ENCODE data around the gene MAD1L1. TPM values are rescaled to one million over a fixed set of nuclear protein-coding genes. Genes with fewer than 3 reads are reported as not detected.

The MAD1L1 gene
- total and polyA plus RNA-seq, 11 donors, result 11.1 to 29.7 (median 20.9) TPM

DNA sequence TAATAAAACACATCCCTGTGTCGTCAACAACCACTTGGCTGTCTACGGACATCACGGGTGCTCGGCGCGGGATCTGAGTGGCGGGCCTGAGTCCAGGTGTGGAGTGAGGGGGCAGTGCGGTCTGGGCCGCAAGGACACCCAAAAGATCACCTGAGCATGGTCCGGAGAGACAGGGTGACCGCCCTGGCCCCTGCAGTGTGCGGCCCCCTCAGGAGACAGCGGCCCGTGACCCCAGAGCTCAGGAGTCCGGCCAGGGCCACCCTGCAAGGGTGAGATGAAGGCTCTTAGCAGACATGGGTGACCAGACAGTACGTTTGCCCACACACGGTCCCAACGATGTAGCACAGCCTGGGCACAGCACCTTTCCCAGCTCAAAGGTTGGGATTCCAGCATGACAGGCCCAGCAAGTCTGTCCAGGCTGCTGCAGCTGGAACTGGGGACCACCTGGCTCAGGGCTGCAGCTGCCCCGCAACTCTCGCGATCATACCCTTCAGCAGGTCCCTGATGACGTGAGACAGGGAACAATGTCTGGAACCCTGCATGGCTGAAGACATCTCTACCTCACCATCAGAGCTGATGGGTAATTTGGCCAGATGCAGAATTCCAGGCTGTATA, 324.9 kb downstream of the MAD1L1 start:
- peak in 1 of 5 donors; percentile 19 for DNase-seq
- no peak overlapping the region for H3K27ac ChIP-seq
- H3K4me1 ChIP-seq, result peaks cover 0 to 3% (median 0%) of the 10 kb centered on the region in 12 donors
- TF ChIP-seq, protein P1, sequence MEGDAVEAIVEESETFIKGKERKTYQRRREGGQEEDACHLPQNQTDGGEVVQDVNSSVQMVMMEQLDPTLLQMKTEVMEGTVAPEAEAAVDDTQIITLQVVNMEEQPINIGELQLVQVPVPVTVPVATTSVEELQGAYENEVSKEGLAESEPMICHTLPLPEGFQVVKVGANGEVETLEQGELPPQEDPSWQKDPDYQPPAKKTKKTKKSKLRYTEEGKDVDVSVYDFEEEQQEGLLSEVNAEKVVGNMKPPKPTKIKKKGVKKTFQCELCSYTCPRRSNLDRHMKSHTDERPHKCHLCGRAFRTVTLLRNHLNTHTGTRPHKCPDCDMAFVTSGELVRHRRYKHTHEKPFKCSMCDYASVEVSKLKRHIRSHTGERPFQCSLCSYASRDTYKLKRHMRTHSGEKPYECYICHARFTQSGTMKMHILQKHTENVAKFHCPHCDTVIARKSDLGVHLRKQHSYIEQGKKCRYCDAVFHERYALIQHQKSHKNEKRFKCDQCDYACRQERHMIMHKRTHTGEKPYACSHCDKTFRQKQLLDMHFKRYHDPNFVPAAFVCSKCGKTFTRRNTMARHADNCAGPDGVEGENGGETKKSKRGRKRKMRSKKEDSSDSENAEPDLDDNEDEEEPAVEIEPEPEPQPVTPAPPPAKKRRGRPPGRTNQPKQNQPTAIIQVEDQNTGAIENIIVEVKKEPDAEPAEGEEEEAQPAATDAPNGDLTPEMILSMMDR (IDR thresholded peaks at IDR 0.05), result no peak
- TF ChIP-seq POLR2A (IDR thresholded peaks at IDR 0.05), result no peak
- no peaks in the 10 kb centered on the region for H3K9me3 ChIP-seq
- intact Hi-C loops (cut with DNase I), result no loop called here
- H3K36me3 ChIP-seq, result no peaks in the 10 kb centered on the region
- ATAC-seq, result no peak
- no peaks in the 10 kb centered on the region for H3K27me3 ChIP-seq
- 92 to 96% (median 95%) methylated on average over 21 to 22 of the region's 22 CpGs for WGBS, 4 donors
- H3K4me3 ChIP-seq, result no peak overlapping the region

DNA sequence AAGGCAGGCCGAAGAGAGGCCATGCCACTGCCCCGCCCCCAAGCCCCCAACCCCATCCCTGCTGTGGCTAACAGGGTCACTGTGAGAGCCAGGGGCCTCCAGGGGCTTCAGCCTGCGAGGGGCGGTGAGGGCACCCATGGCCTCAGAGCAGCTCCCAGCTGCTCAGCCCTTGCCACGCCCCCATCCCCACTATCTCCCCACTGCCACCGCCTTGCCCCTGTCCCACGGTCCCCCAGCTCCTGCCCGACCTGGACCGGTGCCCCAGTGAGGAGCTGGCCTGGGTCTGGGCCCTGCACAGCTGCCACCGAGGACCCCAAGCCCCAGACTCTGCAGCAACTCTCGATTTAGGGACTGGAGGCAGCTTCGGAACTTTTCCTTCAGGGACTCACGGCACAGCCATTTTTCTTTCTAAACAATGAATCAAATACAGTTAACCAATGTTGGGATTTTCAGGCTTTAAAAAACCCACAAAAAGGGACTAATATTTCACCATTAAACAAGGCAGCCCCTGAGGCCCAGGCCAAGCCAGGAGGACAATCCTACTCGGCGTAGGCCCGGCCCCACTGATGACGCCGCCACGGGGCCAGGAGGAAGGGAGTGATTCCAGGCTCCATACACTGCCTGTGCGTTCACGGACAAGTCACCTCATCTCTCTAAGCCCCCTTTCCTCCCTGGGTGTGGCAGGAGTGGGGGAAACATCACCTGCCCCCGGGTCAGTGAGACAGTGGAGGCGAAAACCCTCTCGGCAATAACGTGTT, 325.6 kb downstream of the MAD1L1 start:
- intact Hi-C loops (cut with DNase I), result no loop called here
- DNase-seq (peak in 2 of 5 donors; percentile 9 to 21), ATAC-seq (peak in 1 of 4 donors; percentile 11)
- TF ChIP-seq POLR2A (IDR thresholded peaks at IDR 0.05), result no peak
- TF ChIP-seq, protein P1 (IDR thresholded peaks at IDR 0.05), result no peak
- no peak overlapping the region for H3K27ac ChIP-seq
- no peaks in the 10 kb centered on the region for H3K36me3 ChIP-seq
- no peak overlapping the region for H3K4me3 ChIP-seq
- 93 to 96% (median 95%) methylated on average over 24 to 25 of the region's 25 CpGs for WGBS, 4 donors
- no peaks in the 10 kb centered on the region for H3K9me3 ChIP-seq
- H3K27me3 ChIP-seq, result no peaks in the 10 kb centered on the region
- no peaks in the 10 kb centered on the region for H3K4me1 ChIP-seq

DNA sequence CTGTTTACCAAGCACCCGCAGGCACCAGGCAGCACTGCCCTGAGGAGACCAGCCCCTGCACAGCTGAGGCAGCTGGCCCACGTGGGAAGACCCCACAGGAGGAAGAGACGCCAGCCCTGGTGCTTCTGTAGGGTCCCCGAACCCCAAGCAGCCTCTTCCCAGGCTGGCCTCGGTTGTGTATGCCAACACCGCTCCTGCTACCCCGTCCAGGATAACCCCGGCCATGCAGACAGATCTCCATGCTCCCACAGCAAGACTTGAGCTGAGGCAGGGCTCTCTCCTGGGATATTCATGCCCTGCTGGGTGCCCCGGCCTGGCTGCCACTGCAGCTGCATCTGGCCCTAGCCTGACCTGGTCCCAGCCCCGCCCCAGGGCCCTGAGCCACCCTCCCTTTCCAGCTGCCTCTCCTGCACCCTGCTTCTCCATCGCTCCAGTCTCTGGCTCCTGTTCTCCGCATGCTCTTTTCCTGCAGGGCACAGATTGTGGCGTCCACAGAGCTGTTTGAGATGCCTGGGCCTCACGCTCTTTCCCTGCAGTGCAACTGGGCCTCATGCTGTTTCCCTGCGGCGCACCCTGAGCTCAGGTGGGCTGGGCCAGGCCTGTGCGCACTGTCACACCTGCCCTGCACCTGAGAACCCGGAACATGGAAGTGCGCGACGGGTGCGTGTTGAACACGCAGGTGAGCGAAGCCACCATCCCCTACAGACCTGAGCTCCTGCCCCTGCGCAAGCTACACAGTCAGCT, 326.5 kb downstream of the MAD1L1 start:
- ATAC-seq (peak in 1 of 4 donors; percentile 14), DNase-seq (peak in 1 of 5 donors; percentile 10)
- Histone ChIP-seq H3K27me3 (no peaks in the 10 kb centered on the region), H3K4me3 (no peak overlapping the region), H3K36me3 (no peaks in the 10 kb centered on the region), H3K27ac (no peak overlapping the region), H3K9me3 (no peaks in the 10 kb centered on the region), H3K4me1 (no peaks in the 10 kb centered on the region)
- WGBS, 4 donors, result 96 to 98% (median 97%) methylated on average over 25 of the region's 25 CpGs
- intact Hi-C loops (cut with DNase I), result no loop called here
- no peak for TF ChIP-seq POLR2A (IDR thresholded peaks at IDR 0.05)
- TF ChIP-seq, protein P1 (IDR thresholded peaks at IDR 0.05), result no peak
